A673 (cell line): ENCODE data around the gene UQCRC1.

ENCODE experiments used
- CTCF ChIP-seq: fragments of 300-800, 200-600 bp; sonication (generic); conservative IDR thresholded peaks from 2 replicates; pipeline ENCODE4 v1.5.1; 2017; ENCODE audit warnings: low read depth, mild to moderate bottlenecking, antibody characterized with exemption, low read length, moderate library complexity, mixed read lengths
- EZH2 ChIP-seq: fragments of 200-600 bp; sonication (generic); IDR thresholded peaks from 2 replicates; pipeline ENCODE4 v1.6.1; 2017; ENCODE audit warnings: borderline replicate concordance, low read depth, mild to moderate bottlenecking, mixed read lengths, antibody characterized with exemption, low read length; ENCODE audit not compliant: poor library complexity, severe bottlenecking

GRCh38 chr3:48565186-48565585 lies 44.3 kb downstream of the UQCRC1 start:
- TF ChIP-seq CTCF (no peak), EZH2 (no peak)
